Stimulated activated CD4-positive, alpha-beta T cell treated with anti-CD3 and anti-CD28 coated beads, TNF-alpha, amount 100 ng/mL, for 24 hours (primary cell): Measurements from ENCODE around the gene ZNF484.
A peak's percentile ranks its signal among the peaks of the same experiment; 100 is the strongest.
"Not testable (repeated sequence)": the region's sequence is repeated elsewhere in the genome, so short reads cannot be mapped to it uniquely, and the experiment has no call there.

Experiments
- DNase-seq, 3 experiments: peaks; one replicate each; pipeline ENCODE4 v3.0.0-alpha.2; 2020; ENCODE audit warnings: low read depth in 3 of 3

The ZNF484 gene

GRCh38 chr9:92877531-92878430 is at the start of gene ZNF484:
Gene ZNF484 (minus strand): TSS chr9:92878038. CDS start chr9:92875029, 3,009 bp downstream.
- peak; percentile 91 to 97 (median 96) for DNase-seq

- no peak for DNase-seq
Observed at GRCh38 chr9:92920437-92920836, 42.6 kb upstream of the ZNF484 start.

- no peak for DNase-seq
Observed at GRCh38 chr9:92917176-92917800, 39.5 kb upstream of the ZNF484 start.

- DNase-seq, result no peak
Observed at GRCh38 chr9:92911511-92912475, 34.0 kb upstream of the ZNF484 start.

GRCh38 chr9:92905137-92905536 is 27.3 kb upstream of the ZNF484 start:
- DNase-seq, result not testable (repeated sequence)

GRCh38 chr9:92897323-92897722 is 19.5 kb upstream of the ZNF484 start:
- DNase-seq, result no peak

- DNase-seq, result no peak
Observed at GRCh38 chr9:92895812-92896436, 18.1 kb upstream of the ZNF484 start.

- no peak for DNase-seq
Observed at GRCh38 chr9:92894711-92895362, 17.0 kb upstream of the ZNF484 start.

- DNase-seq, result not testable (repeated sequence)
Observed at GRCh38 chr9:92893916-92894610, 16.2 kb upstream of the ZNF484 start.

- DNase-seq, result not testable (repeated sequence)
Observed at GRCh38 chr9:92892276-92892675, 14.4 kb upstream of the ZNF484 start.

- DNase-seq, result no peak
Observed at GRCh38 chr9:92890761-92891160, 12.9 kb upstream of the ZNF484 start.

- DNase-seq, result peak in 1 of 3 experiments; percentile 3
Observed at GRCh38 chr9:92887880-92888338, 10.1 kb upstream of the ZNF484 start.

GRCh38 chr9:92886846-92887610 is 9.2 kb upstream of the ZNF484 start:
- not testable (repeated sequence) for DNase-seq

- not testable (repeated sequence) for DNase-seq
Observed at GRCh38 chr9:92883666-92884405, 6.0 kb upstream of the ZNF484 start.

- no peak for DNase-seq
Observed at GRCh38 chr9:92882276-92882675, 4.4 kb upstream of the ZNF484 start.

- no peak for DNase-seq
Observed at GRCh38 chr9:92875373-92875772, 2.5 kb downstream of the ZNF484 start.

GRCh38 chr9:92870289-92870688 is 7.5 kb downstream of the ZNF484 start:
- no peak for DNase-seq

- not testable (repeated sequence) for DNase-seq
Observed at GRCh38 chr9:92866600-92866999, 11.2 kb downstream of the ZNF484 start.

- DNase-seq, result no peak
Observed at GRCh38 chr9:92864152-92864551, 13.7 kb downstream of the ZNF484 start.
